Measurements from ENCODE around the gene TRMT11.
"Not testable (repeated sequence)": the region's sequence is repeated elsewhere in the genome, so short reads cannot be mapped to it uniquely, and the experiment has no call there.

The TRMT11 gene

DNA sequence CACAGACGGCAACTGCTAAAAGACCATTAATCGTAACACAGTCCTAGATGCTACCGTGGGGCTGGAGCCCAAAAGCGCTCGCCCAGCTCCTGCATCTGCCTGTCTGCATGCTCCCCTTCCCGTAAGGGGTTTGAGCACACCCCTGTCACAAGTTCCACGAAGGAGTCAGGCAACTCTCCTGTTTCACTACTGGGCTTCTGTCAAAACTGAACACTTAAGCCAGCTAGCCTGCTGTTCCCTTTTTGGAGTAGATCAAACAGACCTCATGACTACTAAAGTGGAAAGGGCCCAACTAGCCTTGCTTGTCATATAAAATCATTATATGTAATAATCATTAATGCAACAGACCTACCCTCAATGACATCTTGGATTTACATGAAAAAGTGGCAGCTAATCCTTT lies 61.3 kb downstream of the TRMT11 start:
- DNase-seq (ENCODE audit: low spot score) = no peak

- DNase-seq (ENCODE audit: low spot score) = no peak
Measured at GRCh38 chr6:126048635-126049034, 62.3 kb downstream of the TRMT11 start.

GRCh38 chr6:126050795-126051194 lies 64.5 kb downstream of the TRMT11 start:
- DNase-seq (ENCODE audit: low spot score) = no peak

DNA sequence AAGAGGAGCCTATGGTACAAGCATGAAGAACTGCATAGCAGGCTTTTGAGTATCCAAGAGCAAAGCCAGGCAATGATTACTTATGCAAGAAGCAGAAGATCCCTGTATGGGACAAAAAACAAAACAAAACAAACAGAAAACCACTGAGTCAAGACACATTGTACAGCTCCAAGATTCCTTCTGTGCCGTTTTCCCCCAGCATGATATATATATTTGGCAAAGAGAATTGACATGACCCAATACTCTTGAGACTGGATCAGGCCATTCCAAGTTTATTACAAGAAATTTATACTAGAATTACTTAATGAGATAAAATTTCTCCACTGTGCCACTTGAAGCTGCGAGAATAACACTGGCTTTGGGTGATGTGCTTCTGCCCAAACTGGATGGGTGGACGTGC lies 65.5 kb downstream of the TRMT11 start:
- DNase-seq (ENCODE audit: low spot score) = no peak

DNA sequence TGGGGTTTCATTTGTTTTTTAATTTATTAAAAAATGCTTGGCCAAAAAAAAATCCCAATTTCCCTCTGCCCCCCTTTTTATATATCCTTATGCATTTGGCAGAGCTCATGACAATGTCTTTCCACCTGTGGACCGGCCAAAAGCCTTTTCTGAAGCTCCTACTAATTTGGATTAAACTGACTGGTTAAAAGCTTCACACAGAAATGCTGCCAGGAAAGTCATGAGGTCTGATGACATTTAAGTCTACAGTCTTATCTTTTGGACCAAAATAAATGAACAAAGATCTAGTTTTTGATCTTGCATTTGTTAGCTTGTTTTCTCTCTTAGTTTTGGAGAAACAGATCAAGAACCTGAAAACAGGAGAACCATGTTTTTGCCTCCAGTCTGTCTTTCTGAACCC lies 66.1 kb downstream of the TRMT11 start:
- no peak for DNase-seq (ENCODE audit: low spot score)

- DNase-seq (ENCODE audit: low spot score) = no peak
Measured at GRCh38 chr6:126054258-126054702, 67.9 kb downstream of the TRMT11 start.

GRCh38 chr6:126054802-126055201 lies 68.5 kb downstream of the TRMT11 start:
- DNase-seq (ENCODE audit: low spot score) = no peak

DNA sequence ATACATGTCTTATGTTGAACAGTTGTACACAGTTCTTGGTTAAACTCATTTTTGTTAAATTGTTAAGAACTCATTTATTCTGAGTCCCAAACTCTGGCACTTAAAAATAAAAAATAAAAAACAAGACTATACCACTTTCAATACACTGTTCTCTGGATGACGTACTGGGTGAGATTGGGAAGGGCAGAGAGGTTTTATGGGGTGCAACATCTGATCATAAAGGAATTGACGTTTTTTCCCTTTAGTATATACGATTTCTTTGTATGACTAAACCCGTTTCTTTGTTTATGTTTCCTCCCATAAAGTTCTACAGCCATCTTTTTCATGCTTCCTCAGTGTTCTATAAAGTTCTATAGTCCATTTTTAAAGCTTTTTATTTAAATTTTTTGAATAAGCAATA lies 69.1 kb downstream of the TRMT11 start:
- DNase-seq (ENCODE audit: low spot score) = no peak

GRCh38 chr6:126056355-126057004 lies 70.1 kb downstream of the TRMT11 start:
- DNase-seq (ENCODE audit: low spot score) = no peak

- DNase-seq (ENCODE audit: low spot score) = not testable (repeated sequence)
Measured at GRCh38 chr6:126058085-126058484, 71.7 kb downstream of the TRMT11 start.

GRCh38 chr6:126060400-126060799 lies 74.1 kb downstream of the TRMT11 start:
- DNase-seq (ENCODE audit: low spot score) = no peak

- no peak for DNase-seq (ENCODE audit: low spot score)
Measured at GRCh38 chr6:126063512-126064146, 77.3 kb downstream of the TRMT11 start.

GRCh38 chr6:126064257-126064747 lies 78.0 kb downstream of the TRMT11 start:
- DNase-seq (ENCODE audit: low spot score) = no peak

- DNase-seq (ENCODE audit: low spot score) = no peak
Measured at GRCh38 chr6:126064748-126065401, 78.5 kb downstream of the TRMT11 start.

DNA sequence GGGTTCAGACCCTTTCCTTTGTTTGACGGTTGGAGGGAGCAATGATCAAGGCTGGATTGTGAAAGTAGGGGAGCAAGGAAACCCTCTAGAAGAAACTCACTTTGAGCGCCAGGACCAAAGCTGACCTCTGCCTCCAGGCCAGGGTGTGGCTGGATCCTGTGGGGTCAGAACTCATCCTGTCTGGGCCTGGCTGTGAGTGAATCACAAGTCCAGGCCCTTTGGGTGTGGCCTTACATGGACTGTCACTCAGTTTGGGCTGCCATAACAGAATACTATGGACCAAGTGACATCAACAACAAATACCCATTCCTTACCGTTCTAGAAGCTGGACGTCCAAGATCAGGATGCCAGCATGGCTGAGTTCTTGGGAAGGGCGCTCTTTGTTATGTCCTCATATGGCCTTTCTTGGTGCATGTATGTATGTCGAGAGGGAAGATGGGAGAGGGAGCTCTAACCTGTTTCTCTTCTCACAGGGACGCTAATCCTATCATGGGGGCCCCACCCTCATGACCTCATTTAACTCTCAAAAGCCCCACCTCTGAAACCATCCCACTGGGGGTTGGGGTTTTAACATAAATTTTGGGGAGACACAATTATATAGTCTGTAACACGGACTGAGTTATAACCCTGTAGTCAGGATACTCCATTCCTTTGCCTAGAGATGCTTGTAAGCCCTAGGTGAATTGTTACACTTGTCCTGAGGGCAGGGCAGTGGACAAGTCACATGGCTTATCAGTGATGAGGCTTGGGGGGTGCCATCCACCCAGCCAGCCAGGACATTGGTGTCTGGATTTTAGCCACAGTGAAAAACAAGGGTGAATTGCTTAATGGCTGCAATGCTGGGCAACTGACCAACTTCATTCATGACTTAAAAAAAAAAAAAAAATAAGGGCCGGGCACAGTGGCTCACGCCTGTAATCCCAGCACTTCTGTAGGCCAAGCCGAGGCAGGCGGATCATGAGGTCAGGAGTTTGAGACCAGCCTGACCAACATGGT lies 80.0 kb downstream of the TRMT11 start:
- no peak for DNase-seq (ENCODE audit: low spot score)

DNA sequence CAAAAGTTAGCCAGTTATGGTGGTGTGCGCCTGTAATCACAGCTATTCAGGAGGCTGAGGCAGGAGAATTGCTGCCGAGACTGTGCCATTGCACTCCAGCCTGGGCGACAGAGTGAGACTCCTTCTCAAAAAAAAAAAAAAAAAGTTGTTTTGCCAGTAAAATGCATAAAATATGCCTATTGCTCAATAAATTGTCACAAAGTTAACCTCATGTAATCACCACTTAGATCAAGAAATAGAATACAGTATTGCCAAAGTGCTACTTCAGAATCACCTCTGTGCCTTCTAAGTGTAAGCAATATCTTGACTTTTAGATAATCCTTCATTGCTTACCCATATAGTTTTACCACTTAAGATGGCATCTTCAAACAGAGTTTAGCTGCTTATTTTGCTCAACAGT lies 80.7 kb downstream of the TRMT11 start:
- DNase-seq (ENCODE audit: low spot score) = no peak

- DNase-seq (ENCODE audit: low spot score) = no peak
Measured at GRCh38 chr6:126069449-126069848, 83.1 kb downstream of the TRMT11 start.

DNA sequence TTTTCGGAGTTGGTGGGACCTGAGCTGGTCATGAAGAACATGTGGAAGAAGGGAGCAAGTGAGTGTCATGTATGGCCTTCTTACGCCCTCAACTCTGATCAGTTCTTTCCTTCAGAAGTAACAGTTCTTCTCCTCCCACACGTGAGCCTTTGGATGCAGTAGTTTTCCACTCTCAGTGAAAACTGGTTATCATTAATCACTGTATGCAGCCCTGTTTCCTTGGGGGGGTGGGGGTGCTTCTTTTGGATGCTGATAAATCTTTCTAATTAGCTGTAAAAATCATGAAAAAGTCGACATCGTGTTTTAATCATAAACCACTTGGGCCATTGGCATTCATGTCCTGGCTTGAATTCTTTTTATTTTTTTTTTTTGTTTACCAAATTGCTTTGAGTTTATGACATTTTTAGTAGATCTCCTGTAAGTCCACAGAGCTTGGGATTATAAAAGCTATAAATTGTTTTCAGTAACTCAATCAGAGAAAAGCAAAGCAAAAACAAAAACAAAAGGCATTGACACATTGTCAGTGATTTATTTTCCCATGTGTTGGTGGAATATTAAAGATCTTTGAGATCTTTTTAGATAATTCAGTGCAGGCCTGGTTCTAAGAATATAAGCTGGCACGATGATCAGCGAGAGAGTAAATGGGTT lies 84.8 kb downstream of the TRMT11 start:
- DNase-seq (ENCODE audit: low spot score) = no peak

GRCh38 chr6:126072172-126072571 lies 85.8 kb downstream of the TRMT11 start:
- no peak for DNase-seq (ENCODE audit: low spot score)

DNA sequence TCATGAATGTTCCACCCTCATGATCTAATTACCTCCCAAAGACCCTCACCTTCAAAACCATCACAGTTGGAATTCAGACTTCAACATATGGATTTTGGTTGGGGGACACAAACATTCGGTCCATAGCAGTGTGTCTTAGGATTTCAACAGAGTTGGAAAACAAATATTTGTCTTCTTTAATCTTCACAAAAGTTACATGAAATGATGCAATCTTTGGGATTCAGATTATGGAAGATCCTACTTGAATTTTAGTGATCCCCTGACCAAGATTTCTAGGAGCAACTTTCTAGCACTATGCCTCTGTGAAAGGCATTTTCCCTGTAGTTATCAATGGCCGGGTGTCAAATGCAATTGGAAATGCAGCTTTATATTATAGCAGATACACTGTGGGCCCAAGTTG lies 86.5 kb downstream of the TRMT11 start:
- no peak for DNase-seq (ENCODE audit: low spot score)

DNA sequence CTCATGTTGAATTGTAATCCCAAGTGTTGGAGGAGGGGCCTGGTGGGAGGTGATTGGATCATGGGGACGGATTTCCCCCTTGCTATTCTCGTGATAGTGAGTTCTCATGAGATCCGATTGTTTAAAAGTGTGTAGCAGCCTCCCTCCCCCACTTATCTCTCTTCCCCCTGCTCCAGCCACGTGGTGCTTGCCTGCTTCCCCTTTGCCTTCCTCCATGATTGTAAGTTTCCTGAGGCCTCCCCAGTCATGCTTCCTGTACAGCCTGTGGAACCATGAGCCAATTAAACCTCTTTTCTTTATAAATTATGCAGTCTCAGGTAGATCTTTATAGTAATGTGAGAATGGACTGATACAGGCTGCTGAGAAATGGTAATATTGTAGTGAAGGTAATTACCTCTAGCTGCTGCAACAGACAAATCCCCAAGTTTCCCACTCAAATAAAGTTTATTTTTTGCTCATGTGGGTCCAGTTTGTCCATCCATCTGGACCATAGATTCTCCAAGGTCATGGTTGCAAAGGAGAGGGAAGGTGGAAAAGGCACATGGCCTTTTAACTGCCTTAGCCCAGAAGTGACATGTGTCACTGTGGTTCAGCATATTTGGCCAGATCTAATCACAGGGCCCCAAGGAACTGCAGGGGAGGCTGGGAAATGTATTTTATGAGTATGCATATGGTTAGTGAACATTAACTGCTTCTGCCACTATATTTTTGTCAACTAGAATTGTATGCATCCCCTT lies 89.2 kb downstream of the TRMT11 start:
- no peak for DNase-seq (ENCODE audit: low spot score)

Data from hematopoietic multipotent progenitor cell treated with erythropoietin and hydrocortisone succinate and interleukin-3 and kit ligand, for 15 days (in vitro differentiated cells).